Measurements from ENCODE around the gene HINT2. TPM values are rescaled to one million over a fixed set of nuclear protein-coding genes. Genes with fewer than 3 reads are reported as not detected.

The HINT2 gene
- total RNA-seq, 2 experiments from 2014 or later, result 53.4 to 62.7 TPM

DNA sequence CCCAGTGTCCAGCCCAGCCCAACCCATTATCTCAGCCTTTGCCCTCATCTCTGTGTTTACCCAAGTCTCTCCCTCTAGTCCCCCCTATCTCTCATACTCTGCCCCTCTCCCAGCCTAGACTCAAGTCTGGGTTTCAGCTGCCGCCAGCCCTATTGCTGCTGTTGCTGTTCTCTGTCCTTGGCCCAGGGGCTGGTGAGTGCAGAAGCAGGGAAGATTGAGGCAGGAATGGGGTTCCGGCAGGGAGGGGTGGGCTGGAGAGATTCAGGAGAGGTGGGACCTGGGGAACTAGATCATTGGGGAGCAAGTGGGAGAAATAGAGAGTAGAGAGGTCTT, 14.9 kb upstream of the HINT2 start:
- POLR2A ChIA-PET, result interaction anchor here (0.5 kb wide), 1 partner anchor 1229 kb away, joined by 3 read pairs; no protein-coding TSS in a partner anchor
- peak overlapping the region; percentile 79 for H3K27ac Mint-ChIP-seq
- intact Hi-C loops (cut with micrococcal nuclease), result no loop called here

GRCh38 chr9:35829084-35829763, 14.4 kb upstream of the HINT2 start, which contains the start of gene TMEM8B:
Gene TMEM8B, plus strand, starts transcription at chr9:35829228. Its CDS starts 220 bp downstream, at chr9:35829448.
- intact Hi-C loops (cut with micrococcal nuclease), result no loop called here
- POLR2A ChIA-PET, result interaction anchor here (1.0 to 1.2 kb wide), 2 partner anchors 11 to 18 kb away, joined by 3 to 6 read pairs; partner anchors contain the start of gene SPAG8
- CTCF ChIA-PET, result interaction anchor here (1.2 to 4.8 kb wide), 5 partner anchors 16 to 74 kb away, joined by 3 to 54 read pairs (median 4); no protein-coding TSS in a partner anchor
- H3K4me1 Mint-ChIP-seq (ENCODE audit: low read depth), result peaks cover 24% of the 10 kb centered on the region
- H3K9me3 Mint-ChIP-seq, result no peaks in the 10 kb centered on the region
- peak within 1 kb of the TSS; percentile 89 for H3K27ac Mint-ChIP-seq
- TF ChIP-seq, protein P1, sequence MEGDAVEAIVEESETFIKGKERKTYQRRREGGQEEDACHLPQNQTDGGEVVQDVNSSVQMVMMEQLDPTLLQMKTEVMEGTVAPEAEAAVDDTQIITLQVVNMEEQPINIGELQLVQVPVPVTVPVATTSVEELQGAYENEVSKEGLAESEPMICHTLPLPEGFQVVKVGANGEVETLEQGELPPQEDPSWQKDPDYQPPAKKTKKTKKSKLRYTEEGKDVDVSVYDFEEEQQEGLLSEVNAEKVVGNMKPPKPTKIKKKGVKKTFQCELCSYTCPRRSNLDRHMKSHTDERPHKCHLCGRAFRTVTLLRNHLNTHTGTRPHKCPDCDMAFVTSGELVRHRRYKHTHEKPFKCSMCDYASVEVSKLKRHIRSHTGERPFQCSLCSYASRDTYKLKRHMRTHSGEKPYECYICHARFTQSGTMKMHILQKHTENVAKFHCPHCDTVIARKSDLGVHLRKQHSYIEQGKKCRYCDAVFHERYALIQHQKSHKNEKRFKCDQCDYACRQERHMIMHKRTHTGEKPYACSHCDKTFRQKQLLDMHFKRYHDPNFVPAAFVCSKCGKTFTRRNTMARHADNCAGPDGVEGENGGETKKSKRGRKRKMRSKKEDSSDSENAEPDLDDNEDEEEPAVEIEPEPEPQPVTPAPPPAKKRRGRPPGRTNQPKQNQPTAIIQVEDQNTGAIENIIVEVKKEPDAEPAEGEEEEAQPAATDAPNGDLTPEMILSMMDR (IDR thresholded peaks at IDR 0.05), result no peak
- ATAC-seq (peak; percentile 93), DNase-seq (peak; percentile 99)
- H3K4me3 Mint-ChIP-seq, result peak within 1 kb of the TSS; percentile 86
- no peaks in the 10 kb centered on the region for H3K36me3 Mint-ChIP-seq (ENCODE audit: low read depth)
- no peaks in the 10 kb centered on the region for H3K27me3 Mint-ChIP-seq

More for the DNA sequence above, 14.9 kb upstream of the HINT2 start:
- TF ChIP-seq, protein P1 (IDR thresholded peaks at IDR 0.05), result no peak
- Mint-ChIP-seq H3K4me1 (ENCODE audit: low read depth) (peaks cover 28% of the 10 kb centered on the region), H3K4me3 (peak overlapping the region; percentile 79), H3K36me3 (ENCODE audit: low read depth) (no peaks in the 10 kb centered on the region), H3K27me3 (no peaks in the 10 kb centered on the region), H3K9me3 (no peaks in the 10 kb centered on the region)
- CTCF ChIA-PET, result no interaction called here
- DNase-seq, result no peak
- no peak for ATAC-seq

GRCh38 chr9:35828716-35829083, 13.9 kb upstream of the HINT2 start, which contains the start of gene FAM221B:
Gene FAM221B, minus strand, starts transcription at chr9:35828732. Its CDS starts 2,571 bp downstream, at chr9:35826161.
- ATAC-seq, result no peak
- H3K27ac Mint-ChIP-seq, result peak within 1 kb of the TSS; percentile 89
- POLR2A ChIA-PET, result interaction anchor here (1.0 to 1.2 kb wide), 2 partner anchors 11 to 17 kb away, joined by 3 to 6 read pairs; partner anchors contain the start of gene SPAG8

DNA sequence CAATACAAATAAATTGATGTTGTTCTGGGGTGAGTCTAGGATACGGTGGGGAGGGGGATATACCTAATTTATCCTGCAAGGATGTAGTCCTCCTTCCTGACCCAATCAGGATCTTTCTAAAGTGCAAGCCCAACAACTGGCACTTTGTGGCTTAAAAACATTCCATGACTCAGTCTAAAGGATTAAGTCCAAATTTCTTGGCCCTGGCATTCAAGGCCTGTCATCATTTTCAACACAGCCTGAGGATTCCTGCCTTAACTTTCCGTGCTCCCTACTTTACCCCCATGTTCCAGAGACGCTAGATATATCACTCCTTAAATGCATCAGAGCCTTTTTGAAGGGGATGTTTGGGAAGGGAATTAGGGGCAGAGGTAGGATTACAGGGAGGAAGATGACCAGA, 12.6 kb upstream of the HINT2 start:
- H3K27me3 Mint-ChIP-seq, result no peaks in the 10 kb centered on the region
- no peak overlapping the region for H3K4me3 Mint-ChIP-seq
- intact Hi-C loops (cut with micrococcal nuclease), result loop anchor here (2.0 kb wide), 2 partner anchors 37 to 55 kb away; partner anchors contain the start of gene NPR2
- DNase-seq (no peak), ATAC-seq (no peak)
- TF ChIP-seq, protein P1 (IDR thresholded peaks at IDR 0.05), result no peak
- ChIA-PET CTCF (interaction anchor here (1.3 to 4.8 kb wide), 7 partner anchors 9 to 58 kb away, joined by 3 to 54 read pairs (median 9); partner anchors contain the start of gene SPAG8), POLR2A (no interaction called here)
- peaks cover 22% of the 10 kb centered on the region for H3K4me1 Mint-ChIP-seq (ENCODE audit: low read depth)
- H3K36me3 Mint-ChIP-seq (ENCODE audit: low read depth), result no peaks in the 10 kb centered on the region
- no peaks in the 10 kb centered on the region for H3K9me3 Mint-ChIP-seq
- no peak overlapping the region for H3K27ac Mint-ChIP-seq

More at GRCh38 chr9:35828716-35829083, 13.9 kb upstream of the HINT2 start, which contains the start of gene FAM221B:
- intact Hi-C loops (cut with micrococcal nuclease), result no loop called here
- H3K36me3 Mint-ChIP-seq (ENCODE audit: low read depth), result no peaks in the 10 kb centered on the region
- no peaks in the 10 kb centered on the region for H3K9me3 Mint-ChIP-seq
- no peaks in the 10 kb centered on the region for H3K27me3 Mint-ChIP-seq
- CTCF ChIA-PET, result interaction anchor here (0.6 to 4.8 kb wide), 6 partner anchors 16 to 97 kb away, joined by 3 to 54 read pairs (median 4); no protein-coding TSS in a partner anchor
- peak; percentile 49 for DNase-seq
- peaks cover 24% of the 10 kb centered on the region for H3K4me1 Mint-ChIP-seq (ENCODE audit: low read depth)
- TF ChIP-seq, protein P1 (IDR thresholded peaks at IDR 0.05), result no peak
- H3K4me3 Mint-ChIP-seq, result peak within 1 kb of the TSS; percentile 86
